ENCODE measurements around the gene DMWD. TPM values are rescaled to one million over a fixed set of nuclear protein-coding genes. Genes with fewer than 3 reads are reported as not detected.

DMWD gene
- total and polyA plus RNA-seq, 4 experiments from 2014 or later: 6.9 to 52.6 (median 30.5) TPM

DNA sequence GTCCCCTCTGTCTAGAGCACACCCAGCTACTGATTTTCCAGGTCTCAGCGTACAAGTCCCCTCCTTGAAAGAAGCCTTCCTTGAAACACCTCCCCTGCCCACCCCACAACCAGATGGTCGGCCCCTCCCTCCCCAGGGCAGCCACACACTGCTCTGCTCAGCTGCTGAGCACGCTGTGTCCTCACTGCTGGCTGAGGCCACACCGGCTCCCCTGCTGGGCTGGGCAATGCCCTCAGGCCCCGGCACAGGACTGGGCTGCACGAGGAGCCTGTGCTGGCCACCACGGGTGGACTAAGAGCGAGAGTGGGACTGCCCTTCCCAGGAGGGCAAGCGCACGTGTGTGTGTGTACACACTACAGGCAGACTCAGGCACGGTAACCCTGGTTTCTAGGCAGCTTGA is 34.3 kb upstream of the DMWD start:
- H3K27ac ChIP-seq (ENCODE audit: low read depth, low read length): no peak overlapping the region
- Mint-ChIP-seq H3K4me3 (no peak overlapping the region), H3K9me3 (no peaks in the 10 kb centered on the region), H3K27ac (peak overlapping the region in 1 of 7 donors; percentile 42), H3K27me3 (no peaks in the 10 kb centered on the region), H3K36me3 (peaks cover 40 to 64% of the 10 kb centered on the region in 2 donors), H3K4me1 (peaks cover 0 to 1% (median 0%) of the 10 kb centered on the region in 4 donors)
- H3K27me3 ChIP-seq (ENCODE audit: insufficient read depth, low read length): no peaks in the 10 kb centered on the region
- no peak overlapping the region for H3K4me3 ChIP-seq (ENCODE audit: low read length in 2 of 2)
- DNase-seq: no peak
- ChIA-PET POLR2A (ENCODE audit: partially characterized antibody) (interaction anchor here (0.7 kb wide), 1 partner anchor 37 kb away, joined by 3 read pairs; no protein-coding TSS in a partner anchor), CTCF (ENCODE audit: partially characterized antibody) (no interaction called here)
- peaks cover 63% of the 10 kb centered on the region for H3K36me3 ChIP-seq (ENCODE audit: insufficient read depth, low read length)
- no peaks in the 10 kb centered on the region for H3K9me3 ChIP-seq (ENCODE audit: control insufficient read depth in 1 of 2, low read length in 2 of 2)
- intact Hi-C loops (cut with micrococcal nuclease): no loop called here
- no peaks in the 10 kb centered on the region for H3K4me1 ChIP-seq (ENCODE audit: insufficient read depth, low read length)

DNA sequence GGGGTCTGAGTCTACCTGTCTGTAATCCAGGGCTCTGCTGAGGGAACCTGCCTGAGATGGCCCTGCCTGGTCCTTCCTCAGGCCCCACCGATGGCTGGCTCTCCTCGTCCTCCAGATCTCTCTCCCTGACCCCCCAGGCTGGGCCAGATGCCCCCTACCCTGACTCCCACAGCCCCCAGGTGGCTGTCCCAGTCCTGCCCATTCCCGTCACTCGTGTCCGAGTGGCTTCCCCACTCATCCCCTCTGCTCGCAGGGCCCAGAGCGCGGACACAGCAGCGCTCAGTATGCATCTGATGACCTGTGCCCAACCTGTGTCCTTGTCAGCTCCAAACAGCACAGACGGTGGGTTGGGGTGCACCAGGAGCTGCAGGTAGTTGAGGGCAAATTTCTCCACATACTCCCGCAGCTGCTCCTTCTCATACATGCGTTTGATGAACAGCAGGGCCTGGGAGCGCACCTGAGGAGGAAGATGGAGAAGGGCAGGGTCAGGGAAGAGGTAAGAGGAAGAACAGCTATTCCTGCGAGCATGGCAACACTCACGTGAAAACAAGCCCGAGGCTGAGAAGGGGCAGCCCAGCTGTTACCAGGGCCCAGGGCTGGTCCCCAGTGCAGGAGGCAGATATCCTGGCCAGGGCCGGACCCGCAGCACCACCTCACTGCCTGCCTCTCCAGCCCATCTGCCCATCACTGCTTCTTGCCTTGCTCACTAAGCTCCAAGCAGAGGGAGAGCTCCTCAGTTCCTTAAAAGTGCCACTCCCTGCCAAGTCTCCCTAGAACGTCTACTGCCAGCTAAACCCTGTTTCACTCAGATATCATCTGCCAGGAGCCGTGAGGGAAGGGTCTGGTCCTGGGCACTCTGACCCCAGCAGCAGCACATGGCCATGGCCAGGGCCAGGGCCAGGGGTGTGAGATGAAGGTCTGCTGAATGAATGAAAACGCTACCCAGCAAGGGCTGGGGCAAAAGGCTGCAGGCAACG is 33.6 kb upstream of the DMWD start:
- Mint-ChIP-seq H3K4me3 (no peak overlapping the region), H3K9me3 (no peaks in the 10 kb centered on the region), H3K27me3 (no peaks in the 10 kb centered on the region), H3K4me1 (peaks cover 0 to 1% (median 0%) of the 10 kb centered on the region in 4 donors), H3K27ac (peak overlapping the region in 1 of 7 donors; percentile 17), H3K36me3 (peaks cover 38 to 60% of the 10 kb centered on the region in 2 donors)
- ChIA-PET POLR2A (ENCODE audit: partially characterized antibody) (interaction anchor here (0.7 kb wide), 1 partner anchor 37 kb away, joined by 3 read pairs; no protein-coding TSS in a partner anchor), CTCF (ENCODE audit: partially characterized antibody) (interaction anchor here (1.0 kb wide), 1 partner anchor 23 kb away, joined by 3 read pairs; no protein-coding TSS in a partner anchor)
- Histone ChIP-seq H3K27me3 (ENCODE audit: insufficient read depth, low read length) (no peaks in the 10 kb centered on the region), H3K9me3 (ENCODE audit: control insufficient read depth in 1 of 2, low read length in 2 of 2) (no peaks in the 10 kb centered on the region), H3K27ac (ENCODE audit: low read depth, low read length) (no peak overlapping the region), H3K4me3 (ENCODE audit: low read length in 2 of 2) (no peak overlapping the region), H3K4me1 (ENCODE audit: insufficient read depth, low read length) (no peaks in the 10 kb centered on the region), H3K36me3 (ENCODE audit: insufficient read depth, low read length) (peaks cover 56% of the 10 kb centered on the region)
- DNase-seq: no peak
- intact Hi-C loops (cut with micrococcal nuclease): no loop called here

DNA sequence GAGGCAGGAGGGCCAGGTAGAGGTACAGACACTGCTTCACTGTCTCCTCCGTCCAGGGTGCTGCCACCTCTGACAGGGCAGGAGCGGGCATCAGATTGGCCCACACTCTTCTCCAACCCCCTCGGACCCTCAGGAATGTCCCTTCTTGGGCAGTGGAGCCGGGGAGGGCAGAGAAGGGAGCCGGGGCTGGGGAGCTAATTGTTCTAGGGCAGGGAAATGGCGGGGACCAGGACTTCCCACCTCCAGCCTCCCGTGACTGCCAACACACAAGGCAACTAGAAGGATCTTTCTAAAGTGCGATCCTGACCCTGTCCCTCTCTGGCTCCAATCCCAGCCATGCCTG is 32.6 kb upstream of the DMWD start:
- Histone ChIP-seq H3K36me3 (ENCODE audit: insufficient read depth, low read length) (peaks cover 51% of the 10 kb centered on the region), H3K27me3 (ENCODE audit: insufficient read depth, low read length) (no peaks in the 10 kb centered on the region), H3K4me3 (ENCODE audit: low read length in 2 of 2) (no peak overlapping the region), H3K9me3 (ENCODE audit: control insufficient read depth in 1 of 2, low read length in 2 of 2) (no peaks in the 10 kb centered on the region), H3K27ac (ENCODE audit: low read depth, low read length) (no peak overlapping the region), H3K4me1 (ENCODE audit: insufficient read depth, low read length) (no peaks in the 10 kb centered on the region)
- no peak for DNase-seq
- Mint-ChIP-seq H3K9me3 (no peaks in the 10 kb centered on the region), H3K4me3 (no peak overlapping the region), H3K4me1 (peaks cover 0 to under 1% (median 0%) of the 10 kb centered on the region in 4 donors), H3K27me3 (no peaks in the 10 kb centered on the region), H3K36me3 (peaks cover 33 to 55% of the 10 kb centered on the region in 2 donors), H3K27ac (no peak overlapping the region)
- intact Hi-C loops (cut with micrococcal nuclease): no loop called here
- ChIA-PET POLR2A (ENCODE audit: partially characterized antibody) (no interaction called here), CTCF (ENCODE audit: partially characterized antibody) (interaction anchor here (0.8 to 1.0 kb wide), 2 partner anchors 9 to 24 kb away, joined by 3 to 5 read pairs; no protein-coding TSS in a partner anchor)

DNA sequence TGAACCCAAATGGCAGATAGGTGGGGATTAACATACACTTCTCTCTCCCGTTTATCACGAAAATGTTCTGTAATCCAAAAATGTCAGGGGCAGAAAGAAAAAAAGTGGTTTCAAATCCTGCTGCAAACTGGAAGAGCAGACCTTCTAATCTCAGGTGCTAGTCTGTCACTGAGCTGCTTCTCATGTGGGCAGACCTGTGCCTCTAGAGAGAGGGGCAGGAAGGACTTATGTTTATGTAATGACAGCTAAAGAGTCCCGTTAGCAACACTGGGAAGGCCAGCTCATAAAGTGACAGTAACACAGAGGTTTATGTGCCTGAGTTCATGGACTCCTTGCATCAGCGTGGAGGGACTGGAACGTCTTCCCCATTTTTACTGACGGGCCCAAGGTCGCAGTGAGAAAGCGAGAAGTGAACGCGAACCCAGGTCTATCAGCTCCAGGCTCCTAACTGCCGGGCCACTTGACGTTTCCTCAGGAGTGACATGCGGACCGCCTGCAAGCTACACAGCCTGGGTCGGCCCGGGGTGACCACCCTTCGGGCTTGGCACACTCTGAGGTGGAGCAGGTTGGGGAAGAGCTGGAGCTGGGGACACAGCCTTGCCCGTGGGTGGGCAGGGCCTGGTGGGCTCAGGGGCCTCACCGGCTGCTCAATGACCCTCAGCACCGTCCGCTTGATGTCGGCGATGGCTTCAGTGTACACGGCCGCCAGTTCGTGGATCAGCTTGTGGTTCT is 32.1 kb upstream of the DMWD start:
- H3K27me3 Mint-ChIP-seq: no peaks in the 10 kb centered on the region
- no peak overlapping the region for H3K27ac Mint-ChIP-seq
- no peaks in the 10 kb centered on the region for H3K4me1 Mint-ChIP-seq
- no peak overlapping the region for H3K4me3 Mint-ChIP-seq
- DNase-seq: no peak
- Histone ChIP-seq H3K27ac (ENCODE audit: low read depth, low read length) (no peak overlapping the region), H3K4me1 (ENCODE audit: insufficient read depth, low read length) (no peaks in the 10 kb centered on the region), H3K9me3 (ENCODE audit: control insufficient read depth in 1 of 2, low read length in 2 of 2) (no peaks in the 10 kb centered on the region), H3K36me3 (ENCODE audit: insufficient read depth, low read length) (peaks cover 46% of the 10 kb centered on the region), H3K4me3 (ENCODE audit: low read length in 2 of 2) (no peak overlapping the region), H3K27me3 (ENCODE audit: insufficient read depth, low read length) (no peaks in the 10 kb centered on the region)
- H3K9me3 Mint-ChIP-seq: no peaks in the 10 kb centered on the region
- intact Hi-C loops (cut with micrococcal nuclease): no loop called here
- H3K36me3 Mint-ChIP-seq: peaks cover 29 to 54% of the 10 kb centered on the region in 2 donors
- ChIA-PET CTCF (ENCODE audit: partially characterized antibody) (interaction anchor here (0.8 to 1.0 kb wide), 2 partner anchors 8 to 24 kb away, joined by 3 to 5 read pairs; no protein-coding TSS in a partner anchor), POLR2A (ENCODE audit: partially characterized antibody) (no interaction called here)

DNA sequence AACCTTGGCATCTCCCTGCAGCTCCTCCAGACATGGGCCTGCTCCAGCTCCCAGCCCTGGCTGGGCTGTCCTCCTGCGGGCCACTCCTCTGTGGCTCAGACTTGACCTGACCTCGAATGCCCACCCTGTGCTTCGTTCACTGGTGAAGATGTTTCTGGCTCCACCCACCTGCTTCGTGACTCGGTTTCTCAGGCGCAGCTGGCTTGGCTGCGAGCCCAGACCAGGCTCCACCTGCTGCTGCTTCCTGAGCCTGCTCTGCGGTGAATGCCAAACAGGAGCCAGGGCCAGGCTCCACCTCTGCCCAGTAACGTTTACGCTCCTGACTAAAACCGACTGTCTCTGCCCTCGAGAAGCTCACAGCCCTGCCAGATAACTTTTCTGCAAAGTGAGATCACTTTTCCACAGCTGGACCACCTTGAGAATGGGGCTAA is 31.4 kb upstream of the DMWD start:
- Histone ChIP-seq H3K27ac (ENCODE audit: low read depth, low read length) (no peak overlapping the region), H3K4me3 (ENCODE audit: low read length in 2 of 2) (no peak overlapping the region), H3K9me3 (ENCODE audit: control insufficient read depth in 1 of 2, low read length in 2 of 2) (no peaks in the 10 kb centered on the region), H3K27me3 (ENCODE audit: insufficient read depth, low read length) (no peaks in the 10 kb centered on the region), H3K4me1 (ENCODE audit: insufficient read depth, low read length) (no peaks in the 10 kb centered on the region), H3K36me3 (ENCODE audit: insufficient read depth, low read length) (peaks cover 40% of the 10 kb centered on the region)
- POLR2A ChIA-PET (ENCODE audit: partially characterized antibody): no interaction called here
- no peak overlapping the region for H3K4me3 Mint-ChIP-seq
- no peak overlapping the region for H3K27ac Mint-ChIP-seq
- no peaks in the 10 kb centered on the region for H3K27me3 Mint-ChIP-seq
- DNase-seq: no peak
- H3K4me1 Mint-ChIP-seq: no peaks in the 10 kb centered on the region
- CTCF ChIA-PET (ENCODE audit: partially characterized antibody): interaction anchor here (0.6 to 0.8 kb wide), 2 partner anchors 8 to 1952 kb away, joined by 3 to 5 read pairs; no protein-coding TSS in a partner anchor
- no peaks in the 10 kb centered on the region for H3K9me3 Mint-ChIP-seq
- peaks cover 23 to 54% of the 10 kb centered on the region in 2 donors for H3K36me3 Mint-ChIP-seq
- intact Hi-C loops (cut with micrococcal nuclease): no loop called here

DNA sequence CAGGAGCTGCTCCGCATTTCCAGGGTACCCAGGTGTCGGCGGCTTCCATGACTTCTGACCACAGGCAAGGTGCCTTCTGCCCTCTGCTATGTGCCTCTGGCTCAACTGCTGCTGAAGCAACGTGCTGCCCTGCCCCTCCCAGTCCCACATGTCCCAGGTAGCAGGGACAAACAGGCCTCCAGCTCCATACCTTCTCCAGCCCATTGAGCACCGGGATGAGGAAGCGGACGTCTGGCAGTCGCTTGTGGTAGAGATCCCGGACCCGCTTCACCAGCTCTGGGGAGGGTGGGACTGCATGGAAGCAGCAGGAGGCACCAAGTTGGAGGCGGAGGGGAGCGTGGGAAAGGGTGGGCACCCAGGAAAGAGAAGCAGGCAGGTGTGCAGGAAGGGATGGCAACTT is 30.5 kb upstream of the DMWD start:
- ChIA-PET POLR2A (ENCODE audit: partially characterized antibody) (no interaction called here), CTCF (ENCODE audit: partially characterized antibody) (no interaction called here)
- Mint-ChIP-seq H3K27ac (no peak overlapping the region), H3K9me3 (no peaks in the 10 kb centered on the region), H3K27me3 (no peaks in the 10 kb centered on the region), H3K36me3 (peaks cover 14 to 45% of the 10 kb centered on the region in 2 donors), H3K4me3 (no peak overlapping the region), H3K4me1 (no peaks in the 10 kb centered on the region)
- no peak for DNase-seq
- Histone ChIP-seq H3K9me3 (ENCODE audit: control insufficient read depth in 1 of 2, low read length in 2 of 2) (no peaks in the 10 kb centered on the region), H3K27me3 (ENCODE audit: insufficient read depth, low read length) (no peaks in the 10 kb centered on the region), H3K4me1 (ENCODE audit: insufficient read depth, low read length) (no peaks in the 10 kb centered on the region), H3K27ac (ENCODE audit: low read depth, low read length) (no peak overlapping the region), H3K4me3 (ENCODE audit: low read length in 2 of 2) (no peak overlapping the region), H3K36me3 (ENCODE audit: insufficient read depth, low read length) (peaks cover 31% of the 10 kb centered on the region)
- intact Hi-C loops (cut with micrococcal nuclease): no loop called here

DNA sequence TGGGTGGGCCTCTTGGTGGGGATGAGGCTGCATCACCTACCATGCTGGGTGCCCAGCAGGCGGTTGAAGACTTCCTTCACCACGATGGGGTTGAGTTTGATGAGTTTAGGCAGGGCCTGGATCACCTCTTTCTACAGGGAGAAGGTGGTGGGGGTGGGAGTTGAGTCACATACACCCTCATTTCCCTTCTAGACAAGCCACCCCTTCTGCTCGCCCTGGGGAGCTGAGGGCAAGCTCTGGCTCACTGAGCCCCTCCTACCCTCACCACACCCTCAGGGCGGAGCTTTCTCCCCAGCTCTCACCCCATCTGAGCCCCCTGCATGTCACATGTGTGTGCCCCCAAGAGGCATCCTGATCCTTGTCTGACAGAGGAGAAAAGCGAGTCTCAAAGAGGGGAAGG is 30.1 kb upstream of the DMWD start:
- Mint-ChIP-seq H3K4me1 (no peaks in the 10 kb centered on the region), H3K36me3 (peaks cover 11 to 42% of the 10 kb centered on the region in 2 donors), H3K9me3 (no peaks in the 10 kb centered on the region), H3K27ac (no peak overlapping the region), H3K4me3 (no peak overlapping the region), H3K27me3 (no peaks in the 10 kb centered on the region)
- H3K27me3 ChIP-seq (ENCODE audit: insufficient read depth, low read length): no peaks in the 10 kb centered on the region
- intact Hi-C loops (cut with micrococcal nuclease): no loop called here
- no peak overlapping the region for H3K4me3 ChIP-seq (ENCODE audit: low read length in 2 of 2)
- H3K4me1 ChIP-seq (ENCODE audit: insufficient read depth, low read length): no peaks in the 10 kb centered on the region
- no peak for DNase-seq
- CTCF ChIA-PET (ENCODE audit: partially characterized antibody): interaction anchor here (5.3 kb wide), 1 partner anchor 23 kb away, joined by 14 read pairs; no protein-coding TSS in a partner anchor
- peaks cover 29% of the 10 kb centered on the region for H3K36me3 ChIP-seq (ENCODE audit: insufficient read depth, low read length)
- POLR2A ChIA-PET (ENCODE audit: partially characterized antibody): no interaction called here
- no peak overlapping the region for H3K27ac ChIP-seq (ENCODE audit: low read depth, low read length)
- no peaks in the 10 kb centered on the region for H3K9me3 ChIP-seq (ENCODE audit: control insufficient read depth in 1 of 2, low read length in 2 of 2)

Data from CD4-positive, alpha-beta memory T cell (primary cell).